HG02759 (cell line): ENCODE measurements around the gene GPATCH4.
A peak's percentile ranks its signal among the peaks of the same experiment; 100 is the strongest.
"Not testable (repeated sequence)": the region's sequence is repeated elsewhere in the genome, so short reads cannot be mapped to it uniquely, and the experiment has no call there.

Experiments
- ATAC-seq: cut with Tn5 transposase; IDR thresholded peaks from one replicate; pipeline ENCODE4 v1.9.1; 2021; ENCODE audit warnings: mild to moderate bottlenecking, moderate library complexity; ENCODE audit not compliant: unreplicated experiment

Gene GPATCH4

DNA sequence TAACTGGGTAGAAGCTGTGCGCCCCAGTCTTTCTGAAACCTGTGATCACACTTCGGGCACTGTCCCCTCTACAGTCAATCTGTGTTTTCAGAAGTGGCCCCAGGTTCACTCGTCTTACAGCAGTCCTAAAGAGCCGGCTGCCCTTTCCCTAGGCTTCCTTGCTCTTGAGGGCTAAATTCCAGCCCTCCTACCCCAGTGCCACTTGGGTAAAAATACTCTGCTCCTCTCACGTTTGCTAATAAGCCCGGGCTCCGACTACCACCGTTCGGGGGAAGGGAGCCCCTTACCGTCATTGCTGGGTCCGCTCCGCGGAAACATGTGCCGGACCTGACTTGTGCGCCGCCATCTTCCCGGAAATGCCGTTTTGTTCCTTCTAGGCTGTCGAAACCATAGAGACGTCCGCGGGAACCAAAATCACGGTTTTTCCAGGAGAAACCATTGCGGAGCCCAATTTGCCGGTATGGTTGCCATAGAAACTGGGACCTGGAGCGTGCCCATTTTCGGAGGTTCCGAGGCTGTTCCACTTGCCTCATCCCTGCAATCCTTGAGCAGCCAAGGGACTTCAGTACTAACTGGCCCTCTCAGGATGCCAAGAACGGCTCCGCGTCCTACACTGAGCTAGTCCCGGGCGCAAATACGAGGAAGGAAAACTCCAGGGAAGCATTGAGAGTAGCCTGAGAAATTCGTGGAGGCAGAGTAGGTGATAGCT lies at the start of gene GPATCH4:
TSS of gene GPATCH4 (minus strand) at position 358 of the 709 bp plus-strand sequence.
- ATAC-seq: peak; percentile 51

DNA sequence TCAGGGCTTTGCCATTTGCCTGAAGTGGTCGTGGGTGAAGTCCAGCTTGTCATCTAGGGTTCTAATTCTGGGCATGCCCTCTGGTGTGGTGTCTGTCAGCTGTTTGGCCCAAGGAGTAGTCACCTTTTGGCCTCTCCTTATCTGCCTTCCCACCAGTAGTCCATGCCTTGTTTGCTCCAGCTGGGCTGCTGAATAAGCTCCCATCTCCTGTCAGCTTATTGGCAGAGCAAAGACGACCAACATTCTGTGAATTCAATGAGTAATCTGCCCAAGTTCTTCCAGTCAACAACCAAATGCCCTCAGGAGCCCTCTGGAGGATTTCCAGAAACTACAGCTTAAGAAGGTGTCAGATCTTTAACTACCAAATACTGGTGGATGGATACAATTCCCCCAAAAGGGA lies 47.7 kb upstream of the GPATCH4 start:
- no peak for ATAC-seq

- no peak for ATAC-seq
Observed at GRCh38 chr1:156648496-156648895, 47.2 kb upstream of the GPATCH4 start.

- ATAC-seq: no peak
Observed at GRCh38 chr1:156647351-156647750, 46.1 kb upstream of the GPATCH4 start.

DNA sequence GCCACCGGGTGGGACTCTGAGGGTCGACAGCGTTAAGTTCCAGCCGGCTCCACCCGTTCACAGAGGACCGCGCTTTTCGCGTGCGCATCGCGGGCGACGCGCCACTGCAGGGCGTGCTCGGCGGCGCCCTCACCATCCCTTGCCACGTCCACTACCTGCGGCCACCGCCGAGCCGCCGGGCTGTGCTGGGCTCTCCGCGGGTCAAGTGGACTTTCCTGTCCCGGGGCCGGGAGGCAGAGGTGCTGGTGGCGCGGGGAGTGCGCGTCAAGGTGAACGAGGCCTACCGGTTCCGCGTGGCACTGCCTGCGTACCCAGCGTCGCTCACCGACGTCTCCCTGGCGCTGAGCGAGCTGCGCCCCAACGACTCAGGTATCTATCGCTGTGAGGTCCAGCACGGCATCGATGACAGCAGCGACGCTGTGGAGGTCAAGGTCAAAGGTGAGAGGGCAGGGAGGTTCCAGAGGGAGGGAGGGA lies 45.5 kb upstream of the GPATCH4 start:
- ATAC-seq: no peak

DNA sequence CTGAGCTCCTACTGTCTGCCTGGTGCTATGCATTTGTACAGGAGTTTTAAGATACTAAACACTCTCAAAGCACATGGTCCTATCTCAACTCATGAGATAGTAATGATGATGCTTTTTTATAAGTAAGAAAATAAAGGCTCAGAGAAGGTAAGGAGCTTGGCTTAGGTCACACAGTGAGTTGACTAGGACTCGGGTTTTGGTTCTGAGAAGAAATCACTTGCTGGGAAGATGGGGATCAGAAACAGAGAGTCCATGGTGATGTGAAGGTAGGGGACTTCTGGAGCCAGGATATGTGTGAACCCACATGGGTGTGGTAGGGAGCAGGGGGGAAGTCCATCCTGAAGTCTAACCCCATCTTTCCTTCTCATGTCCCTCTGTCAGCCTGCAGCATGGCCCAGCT lies 44.4 kb upstream of the GPATCH4 start:
- no peak for ATAC-seq

- no peak for ATAC-seq
Observed at GRCh38 chr1:156645056-156645455, 43.8 kb upstream of the GPATCH4 start.

DNA sequence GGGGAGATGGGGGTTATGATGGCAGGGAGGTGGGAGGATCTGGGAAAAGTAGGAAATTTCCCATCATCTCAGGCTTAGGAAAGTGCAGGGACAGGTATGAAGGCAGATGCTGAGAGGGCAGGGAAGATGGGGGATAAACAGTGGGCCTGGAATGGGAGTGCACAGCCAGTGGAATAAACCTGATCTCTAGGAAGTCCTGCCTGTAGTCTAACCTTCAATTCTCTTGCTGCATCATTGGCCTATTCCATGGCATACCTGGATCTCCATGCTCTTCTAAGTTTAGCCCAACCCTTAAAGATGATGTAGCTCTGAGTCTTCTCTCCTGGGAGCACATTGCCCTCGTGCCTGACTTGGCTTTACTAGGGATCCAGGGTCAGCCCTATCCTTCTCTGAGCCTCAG lies 43.4 kb upstream of the GPATCH4 start:
- no peak for ATAC-seq

DNA sequence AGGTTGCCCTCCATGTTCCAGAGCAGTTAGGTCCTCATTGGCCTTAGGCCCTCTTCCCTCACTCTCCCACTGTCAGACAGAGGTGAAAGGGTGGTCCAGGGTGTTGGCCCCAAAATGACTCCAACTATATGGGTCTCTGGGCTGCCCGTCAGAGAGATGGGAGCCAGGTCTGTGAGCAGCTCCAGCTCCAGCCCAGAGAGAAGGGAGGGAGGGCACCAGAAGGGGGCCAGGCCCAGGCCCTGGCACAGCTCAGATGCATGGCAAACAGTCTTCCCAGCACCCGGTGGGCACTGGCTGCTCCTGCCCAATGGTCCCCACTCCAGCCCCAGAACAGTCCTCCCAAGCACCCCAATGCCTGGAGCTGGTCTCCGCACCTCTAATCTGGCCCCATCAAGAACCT lies 42.9 kb upstream of the GPATCH4 start:
- no peak for ATAC-seq

DNA sequence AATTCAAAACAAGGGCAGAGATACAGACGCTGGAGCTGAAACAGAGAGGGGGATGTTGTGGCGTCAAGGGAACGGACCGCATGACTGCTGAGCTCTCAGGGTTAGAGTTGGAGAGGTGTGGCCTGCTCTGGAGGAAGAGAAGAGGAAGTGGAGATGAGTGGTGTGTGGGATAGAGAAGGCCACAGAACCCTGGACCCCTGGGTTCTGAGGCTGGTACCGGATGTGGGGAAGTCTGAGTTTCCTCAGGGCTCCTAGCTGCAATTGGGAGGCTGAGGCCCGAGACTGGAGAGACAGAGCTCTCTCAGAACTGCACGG lies 42.5 kb upstream of the GPATCH4 start:
- ATAC-seq: peak; percentile 62

GRCh38 chr1:156643049-156643777 lies 41.9 kb upstream of the GPATCH4 start:
- no peak for ATAC-seq

DNA sequence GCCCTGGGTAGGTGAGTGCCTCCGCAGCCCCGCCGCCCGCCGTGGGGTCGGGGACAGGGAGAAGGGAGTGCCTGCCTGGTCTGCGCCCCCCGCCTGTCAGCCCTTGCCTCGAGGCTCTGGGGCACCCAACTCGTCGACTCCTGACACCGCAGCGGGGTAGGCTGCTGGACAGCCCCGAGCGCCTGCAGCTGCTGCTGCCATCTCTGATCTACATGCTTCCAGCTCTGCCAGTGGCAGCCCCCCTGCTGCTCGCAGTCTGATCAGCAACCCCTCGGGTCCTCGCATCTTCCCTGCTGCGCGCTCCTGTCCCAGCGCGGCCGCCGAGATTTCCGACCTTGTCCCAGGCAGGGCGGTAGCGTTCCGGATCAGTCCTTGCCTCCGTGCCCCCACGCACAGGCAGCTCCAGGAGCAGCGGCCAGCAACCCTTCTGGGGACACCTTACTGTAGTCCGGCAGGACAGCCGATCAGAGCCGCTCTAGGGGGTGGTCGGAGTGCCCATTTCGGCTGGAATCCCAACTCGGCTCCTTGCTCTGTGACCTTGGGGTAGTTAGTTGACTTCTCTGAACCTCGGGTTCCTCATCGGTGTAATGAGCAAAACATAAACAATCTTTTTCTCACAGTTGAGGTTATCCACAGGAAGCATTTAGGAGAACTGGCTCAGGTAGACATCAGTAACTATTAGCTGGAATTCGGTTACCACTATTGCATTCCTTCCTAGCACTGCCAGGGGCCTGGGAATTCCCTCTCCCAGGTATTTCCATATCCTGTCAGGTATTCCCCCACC lies 41.2 kb upstream of the GPATCH4 start:
- no peak for ATAC-seq

DNA sequence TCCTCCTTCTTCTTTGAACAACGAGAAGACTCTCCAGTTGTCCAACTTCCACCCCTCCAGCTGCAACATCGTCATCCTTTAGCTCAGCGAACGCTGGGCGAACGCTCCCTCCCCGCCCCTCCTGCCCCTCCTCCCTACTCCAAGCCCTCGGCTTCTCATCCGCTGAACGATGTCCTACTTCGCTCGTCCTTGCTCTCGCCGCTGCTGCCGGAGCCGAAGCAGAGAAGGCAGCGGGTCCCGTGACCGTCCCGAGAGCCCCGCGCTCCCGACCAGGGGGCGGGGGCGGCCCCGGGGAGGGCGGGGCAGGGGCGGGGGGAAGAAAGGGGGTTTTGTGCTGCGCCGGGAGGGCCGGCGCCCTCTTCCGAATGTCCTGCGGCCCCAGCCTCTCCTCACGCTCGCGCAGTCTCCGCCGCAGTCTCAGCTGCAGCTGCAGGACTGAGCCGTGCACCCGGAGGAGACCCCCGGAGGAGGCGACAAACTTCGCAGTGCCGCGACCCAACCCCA lies 40.5 kb upstream of the GPATCH4 start, which contains the start of gene BCAN:
TSS of gene BCAN (plus strand) at position 357 of the 504 bp plus-strand sequence. CDS start 3,938 bp downstream, outside the sequence.
- no peak for ATAC-seq

DNA sequence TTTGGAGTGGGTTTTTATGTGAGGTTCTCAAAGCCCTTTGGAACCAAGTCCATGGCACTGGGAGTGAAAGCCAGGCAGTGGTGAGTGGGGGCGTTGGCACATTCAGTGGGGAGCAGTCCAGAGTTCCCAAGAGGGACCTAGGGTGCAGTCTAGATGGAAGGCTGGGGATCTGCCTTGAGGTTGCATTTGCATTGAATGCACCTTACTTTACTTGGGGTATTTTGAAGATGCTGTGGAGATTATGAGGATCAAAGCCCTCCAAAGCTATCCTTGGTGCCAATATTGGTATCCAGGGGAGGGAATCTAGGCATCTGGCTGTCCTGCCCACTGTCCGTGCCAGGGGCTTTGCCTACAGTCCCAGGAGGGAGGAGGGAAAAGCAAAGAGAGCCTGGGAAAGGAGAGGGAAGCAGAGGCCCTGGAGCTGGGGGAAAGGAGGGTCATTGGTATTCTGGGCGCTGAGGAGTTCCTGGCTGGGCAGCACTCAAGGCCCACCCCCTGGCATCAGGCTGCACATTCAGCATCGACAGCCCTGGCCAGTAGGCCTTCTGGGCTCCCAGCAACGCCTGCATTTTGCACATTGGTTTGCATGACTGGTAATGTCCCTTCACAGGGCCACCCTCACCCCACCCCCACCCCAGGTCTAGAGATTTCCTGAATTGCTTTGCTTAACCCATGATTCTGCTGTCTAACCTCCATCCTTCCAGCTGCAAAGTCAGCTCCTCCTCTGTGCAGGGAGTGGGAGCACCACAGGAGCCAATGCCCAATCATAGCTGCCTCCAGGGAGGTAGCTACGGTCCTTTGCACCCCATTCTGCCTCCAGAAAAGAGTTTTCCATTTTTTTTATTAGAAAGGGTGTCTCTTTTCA lies 39.8 kb upstream of the GPATCH4 start:
- no peak for ATAC-seq

DNA sequence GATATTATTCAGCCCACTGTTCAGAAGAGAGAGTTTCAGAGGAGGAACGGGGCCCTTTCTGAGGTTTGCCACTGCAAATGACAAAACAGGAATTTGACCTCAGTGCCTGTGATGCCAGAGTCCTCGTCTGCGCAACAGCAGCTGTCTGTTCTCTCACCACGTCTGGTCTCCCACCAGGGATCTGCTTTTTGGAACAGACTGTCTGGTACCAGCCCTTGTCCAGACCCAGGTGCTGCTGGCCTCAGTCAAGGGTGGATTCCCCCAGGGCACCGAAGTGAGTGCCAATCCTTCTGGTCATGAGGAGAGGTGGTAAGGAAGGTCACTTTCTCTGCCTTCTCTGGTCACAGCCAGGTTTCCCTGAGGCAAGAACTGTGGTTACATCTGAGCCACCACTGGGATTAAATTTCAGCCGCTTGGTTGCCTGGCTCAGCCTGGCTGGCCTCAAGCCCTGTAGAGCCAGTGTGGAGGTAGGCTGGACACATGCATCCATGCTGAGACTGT lies 38.4 kb upstream of the GPATCH4 start:
- ATAC-seq: no peak

DNA sequence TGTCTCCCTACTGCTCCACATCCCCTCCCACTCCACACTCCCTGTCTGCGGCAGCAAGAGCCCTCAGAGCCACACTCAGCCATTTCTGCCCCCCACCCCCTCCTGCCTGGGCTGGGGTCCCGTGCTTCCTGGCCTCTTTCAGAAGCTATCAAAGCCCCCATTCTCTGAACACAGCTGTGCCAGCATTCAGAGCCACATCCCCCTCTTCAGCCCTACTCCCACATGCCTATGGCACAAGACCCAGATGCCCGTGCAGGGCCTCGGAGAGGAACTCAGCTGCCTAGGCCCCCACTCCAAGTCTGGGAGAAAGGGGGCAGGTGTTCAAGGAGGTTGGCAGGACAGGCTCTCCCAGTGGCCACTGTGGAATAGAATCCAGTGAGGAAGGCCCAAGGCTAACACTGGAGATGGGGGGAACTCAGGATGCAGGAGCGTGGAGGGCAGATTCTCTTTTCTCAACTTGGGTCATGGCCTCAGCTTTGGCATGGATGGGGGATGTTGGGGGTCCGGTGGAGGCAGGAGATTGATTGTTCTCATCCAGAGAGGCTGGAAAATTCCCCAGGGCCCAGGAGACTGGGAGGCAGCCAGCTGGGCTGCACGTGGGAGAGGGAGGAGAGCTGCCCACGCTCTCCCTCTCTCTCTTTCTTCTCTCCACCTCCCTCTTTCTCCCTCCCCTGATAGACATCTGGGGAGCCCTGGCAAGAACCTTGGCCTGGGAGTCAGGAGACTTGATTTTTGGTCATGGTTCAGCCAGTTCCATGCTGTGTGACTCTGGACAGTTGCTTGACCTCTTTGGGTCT lies 37.1 kb upstream of the GPATCH4 start:
- no peak for ATAC-seq

GRCh38 chr1:156632355-156632754 lies 31.1 kb upstream of the GPATCH4 start:
- no peak for ATAC-seq

- ATAC-seq: not testable (repeated sequence)
Observed at GRCh38 chr1:156631152-156631551, 29.9 kb upstream of the GPATCH4 start.

GRCh38 chr1:156629823-156630449 lies 28.7 kb upstream of the GPATCH4 start:
- ATAC-seq: no peak
